BJ (cell line): Measurements from ENCODE around the gene MRPL18. TPM values are rescaled to one million over a fixed set of nuclear protein-coding genes. Genes with fewer than 3 reads are reported as not detected.

Experiments
- CTCF ChIA-PET: fragments of 350-600 bp; formaldehyde crosslinking; extraction: SDS; loops from one replicate; lab custom pipeline; 2021; ENCODE audit warnings: antibody characterized with exemption, inconsistent platforms; lab: Yijun Ruan, JAX
- POLR2A ChIA-PET: fragments of 300-600 bp; sonication (Branson Sonifier 250); formaldehyde crosslinking; extraction: SDS; loops from one replicate; lab custom pipeline; 2021; ENCODE audit warnings: antibody characterized with exemption; lab: Charles Lee
- DNase-seq: peaks from one replicate; pipeline ENCODE4 v3.0.0-alpha.2; 2011; ENCODE audit warnings: low read depth
- H3K27me3 ChIP-seq: 2 replicates; pipeline ENCODE4 v1.6.0; 2011; ENCODE audit warnings: low read length; ENCODE audit not compliant: control insufficient read depth, insufficient read depth
- H3K36me3 ChIP-seq: 2 replicates; pipeline ENCODE4 v1.5.1; 2011; ENCODE audit warnings: low read length; ENCODE audit not compliant: control insufficient read depth, insufficient read depth
- H3K4me3 ChIP-seq: 2 replicates; pipeline ENCODE4 v1.5.1; 2011; ENCODE audit warnings: low read depth, mild to moderate bottlenecking, control low read depth, low read length
- polyA plus RNA-seq: library from polyadenylated mRNA; depleted of rRNA; stranded (reverse); fragments of >200 nt; gene quantifications from 2 replicates; pipeline ENCODE4 v1.2.3, GENCODE V29; 2011
- TF ChIP-seq, protein P1 (sequence below): IDR thresholded peaks from 2 replicates; pipeline ENCODE4 v1.5.1; 2011; ENCODE audit warnings: low read depth, mild to moderate bottlenecking, control low read depth, inconsistent platforms, low read length, moderate library complexity; ENCODE audit not compliant: insufficient read depth

Gene MRPL18
- polyA plus RNA-seq, 1 experiment: 83.6 TPM

DNA sequence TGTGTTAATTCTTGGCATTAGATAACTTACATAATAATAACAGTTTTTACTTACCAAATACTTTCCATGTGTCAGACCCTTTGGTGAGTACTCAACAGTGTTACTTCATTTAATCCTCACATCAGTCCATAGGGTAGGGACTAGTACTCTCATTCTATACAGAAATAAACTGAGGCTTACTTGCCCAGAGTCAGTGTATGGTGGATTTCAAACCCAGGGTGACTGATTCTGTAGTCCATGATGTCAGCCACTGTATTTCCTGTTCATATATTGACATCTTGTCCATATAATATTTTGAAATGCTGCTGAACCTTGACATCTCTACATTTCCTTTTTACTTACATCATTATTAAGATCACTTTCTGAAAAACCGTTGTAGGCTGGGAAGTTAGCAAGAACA lies 7.3 kb downstream of the MRPL18 start:
- Histone ChIP-seq H3K36me3 (peaks cover 10% of the 10 kb centered on the region; the same call in 1 of the 2 replicates), H3K27me3 (no peaks in the 10 kb centered on the region), H3K4me3 (no peak overlapping the region)
- no peak for DNase-seq
- ChIA-PET CTCF (no interaction called here), POLR2A (no interaction called here)
- TF ChIP-seq, protein P1, sequence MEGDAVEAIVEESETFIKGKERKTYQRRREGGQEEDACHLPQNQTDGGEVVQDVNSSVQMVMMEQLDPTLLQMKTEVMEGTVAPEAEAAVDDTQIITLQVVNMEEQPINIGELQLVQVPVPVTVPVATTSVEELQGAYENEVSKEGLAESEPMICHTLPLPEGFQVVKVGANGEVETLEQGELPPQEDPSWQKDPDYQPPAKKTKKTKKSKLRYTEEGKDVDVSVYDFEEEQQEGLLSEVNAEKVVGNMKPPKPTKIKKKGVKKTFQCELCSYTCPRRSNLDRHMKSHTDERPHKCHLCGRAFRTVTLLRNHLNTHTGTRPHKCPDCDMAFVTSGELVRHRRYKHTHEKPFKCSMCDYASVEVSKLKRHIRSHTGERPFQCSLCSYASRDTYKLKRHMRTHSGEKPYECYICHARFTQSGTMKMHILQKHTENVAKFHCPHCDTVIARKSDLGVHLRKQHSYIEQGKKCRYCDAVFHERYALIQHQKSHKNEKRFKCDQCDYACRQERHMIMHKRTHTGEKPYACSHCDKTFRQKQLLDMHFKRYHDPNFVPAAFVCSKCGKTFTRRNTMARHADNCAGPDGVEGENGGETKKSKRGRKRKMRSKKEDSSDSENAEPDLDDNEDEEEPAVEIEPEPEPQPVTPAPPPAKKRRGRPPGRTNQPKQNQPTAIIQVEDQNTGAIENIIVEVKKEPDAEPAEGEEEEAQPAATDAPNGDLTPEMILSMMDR: no peak

DNA sequence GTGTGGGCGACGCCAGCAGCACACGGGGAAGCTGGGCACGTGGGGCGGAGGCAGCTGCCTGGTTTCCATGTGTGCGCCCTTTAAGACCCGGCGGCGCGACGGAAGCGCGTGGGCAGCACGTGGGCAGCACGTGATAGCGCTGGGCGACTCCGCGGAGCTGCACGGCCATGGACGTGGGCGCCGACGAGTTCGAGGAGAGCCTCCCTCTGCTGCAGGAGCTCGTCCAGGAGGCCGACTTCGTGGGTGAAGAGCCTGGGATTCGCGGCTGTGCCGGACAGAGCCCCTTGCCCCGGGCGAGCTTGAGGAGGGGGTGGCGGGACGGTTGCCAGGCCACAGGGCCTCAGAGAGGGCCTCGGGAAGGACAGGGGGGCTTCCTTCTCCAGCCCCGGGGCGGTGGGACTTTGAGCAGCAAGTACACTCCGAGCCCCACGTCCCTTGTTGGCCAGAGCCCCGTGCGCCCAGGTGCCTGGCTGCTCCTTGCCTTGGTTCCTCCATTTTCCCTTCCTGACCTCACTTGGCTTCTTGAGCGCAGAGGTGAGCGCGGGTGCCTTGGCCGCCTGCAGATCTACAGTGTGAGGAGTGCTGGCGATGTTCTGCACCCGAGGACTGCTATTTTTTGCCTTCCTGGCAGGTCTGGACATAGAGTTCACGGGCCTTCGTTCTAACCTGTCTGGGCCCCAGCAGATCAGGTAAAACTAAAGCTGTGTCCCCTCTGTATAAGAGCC lies 10.0 kb downstream of the MRPL18 start, which contains the start of gene PNLDC1:
Gene PNLDC1 (plus strand): TSS at position 136 of the 725 bp plus-strand sequence. CDS start 32 bp downstream, at position 168.
- ChIA-PET CTCF (no interaction called here), POLR2A (no interaction called here)
- no peak for DNase-seq
- H3K4me3 ChIP-seq: no peak within 1 kb of the TSS
- H3K36me3 ChIP-seq: peaks cover 7% of the 10 kb centered on the region; the same call in 1 of the 2 replicates
- TF ChIP-seq, protein P1: no peak
- no peaks in the 10 kb centered on the region for H3K27me3 ChIP-seq

DNA sequence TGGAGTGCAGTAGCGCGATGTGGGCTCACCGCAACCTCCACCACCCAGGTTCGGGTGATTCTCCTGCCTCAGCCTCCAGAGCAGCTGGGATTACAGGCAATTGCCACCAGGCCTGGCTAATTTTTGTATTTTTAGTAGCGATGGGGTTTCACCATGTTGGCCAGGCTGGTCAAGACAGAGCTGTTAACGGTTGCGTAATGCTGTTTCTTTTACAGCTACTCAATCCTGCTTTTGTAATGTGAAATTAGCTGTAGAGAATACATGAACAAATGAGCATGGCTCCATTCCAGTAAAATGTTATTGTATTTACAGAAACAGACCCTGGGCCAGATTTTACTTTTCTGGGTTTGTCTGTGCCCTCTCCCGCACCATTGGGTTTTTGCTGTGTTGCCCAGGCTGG lies 11.7 kb downstream of the MRPL18 start:
- no peak overlapping the region for H3K4me3 ChIP-seq
- TF ChIP-seq, protein P1: no peak
- CTCF ChIA-PET: no interaction called here
- DNase-seq: no peak
- POLR2A ChIA-PET: no interaction called here
- peaks cover 5% of the 10 kb centered on the region; the same call in 1 of the 2 replicates for H3K36me3 ChIP-seq
- no peaks in the 10 kb centered on the region for H3K27me3 ChIP-seq

DNA sequence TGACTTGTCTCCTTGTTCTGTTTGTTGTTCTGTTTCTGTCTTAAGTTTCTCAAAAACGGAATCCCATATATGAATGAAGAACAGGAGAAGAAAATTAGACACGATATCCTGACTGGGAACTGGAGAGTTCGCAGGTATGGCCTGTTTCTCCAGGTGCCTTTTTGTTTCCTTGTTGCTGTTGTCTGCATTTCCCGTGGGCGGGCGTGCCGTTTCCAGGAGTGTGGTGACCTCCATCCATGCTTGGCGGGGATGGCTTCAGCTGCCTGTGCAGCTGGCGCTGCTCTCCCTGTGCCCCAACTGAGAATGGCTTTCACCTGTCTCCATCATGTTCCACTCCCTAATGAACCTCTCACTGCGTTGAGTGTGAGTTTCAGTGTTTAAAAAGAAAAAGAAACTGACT lies 14.2 kb downstream of the MRPL18 start:
- no peak for DNase-seq
- CTCF ChIA-PET: no interaction called here
- H3K27me3 ChIP-seq: no peaks in the 10 kb centered on the region
- no peaks in the 10 kb centered on the region for H3K36me3 ChIP-seq
- no peak overlapping the region for H3K4me3 ChIP-seq
- POLR2A ChIA-PET: no interaction called here
- TF ChIP-seq, protein P1: no peak

DNA sequence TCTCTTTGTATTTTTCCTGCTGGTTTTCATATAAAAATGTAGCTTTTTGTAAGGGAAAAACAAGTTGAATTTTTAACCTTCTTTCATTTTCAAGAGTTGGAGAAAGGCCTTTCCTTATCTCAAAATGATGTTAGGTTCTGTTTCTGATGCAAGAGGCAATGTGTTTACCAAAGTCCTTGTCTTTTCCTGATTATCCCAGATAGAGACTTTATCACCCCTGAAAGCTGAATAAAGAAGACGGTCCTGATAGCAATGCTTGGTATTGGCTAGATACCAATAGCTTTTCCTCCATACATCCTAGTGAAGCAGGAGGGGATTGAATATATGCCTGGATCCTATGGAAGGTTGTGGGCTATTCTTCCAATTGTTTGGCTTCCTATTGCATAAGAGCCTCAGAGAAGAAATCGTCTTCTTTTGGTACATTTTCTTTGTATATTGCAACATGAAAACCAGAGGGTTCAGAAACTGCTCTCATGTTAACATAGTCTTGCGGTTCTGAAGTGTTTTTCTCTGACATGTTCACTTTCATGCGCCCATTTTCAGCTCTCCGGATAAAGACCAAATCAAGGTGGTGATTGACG lies 15.3 kb downstream of the MRPL18 start:
- H3K36me3 ChIP-seq: no peaks in the 10 kb centered on the region
- no peaks in the 10 kb centered on the region for H3K27me3 ChIP-seq
- TF ChIP-seq, protein P1: no peak
- DNase-seq: no peak
- ChIA-PET CTCF (no interaction called here), POLR2A (no interaction called here)
- H3K4me3 ChIP-seq: no peak overlapping the region
